ENCODE results near the gene PTOV1.
A peak's percentile ranks its signal among the peaks of the same experiment; 100 is the strongest.

GRCh38 chr19:49850487-49851342, at the start of gene PTOV1:
- peak; percentile 44; the same call in 1 of the 2 replicates for TF ChIP-seq POLR2AphosphoS5 (IDR thresholded peaks at IDR 0.05; ENCODE audit: low read depth, low read length)
- TF ChIP-seq POLR2A (IDR thresholded peaks at IDR 0.05; ENCODE audit: low read depth, low read length) = peak; percentile 73; the same call in 1 of the 2 replicates
- TF ChIP-seq TAF1 (IDR thresholded peaks at IDR 0.05; ENCODE audit: borderline replicate concordance, low read depth, low read length) = no peak; the same call in 1 of the 2 replicates

Measured in GM12892 (cell line).